Vagina (tissue), 2 donors: ENCODE results near the gene PRKCI.

ENCODE experiments used
- CTCF ChIP-seq, 3 experiments: fragments of 450-650 bp in 2 of 3; fragments of 200-600 bp in 1 of 3; sonication (generic) in 1 of 3; IDR thresholded peaks; one replicate each; pipeline ENCODE4 v1.5.1; 2017 to 2019; ENCODE audit warnings: antibody characterized with exemption in 3 of 3, mild to moderate bottlenecking in 2 of 3, moderate library complexity in 2 of 3
- POLR2A ChIP-seq, 2 donors: fragments of 450-650 bp; IDR thresholded peaks; one replicate each; pipeline ENCODE4 v1.6.1; 2017; ENCODE audit warnings: antibody characterized with exemption in 2 of 2, mild to moderate bottlenecking in 2 of 2, moderate library complexity in 2 of 2
- POLR2AphosphoS5 ChIP-seq, 2 donors: sonication (generic); formaldehyde crosslinking; IDR thresholded peaks; one replicate each; pipeline ENCODE4 v1.9.0; 2017; ENCODE audit warnings: antibody characterized with exemption in 2 of 2, mild to moderate bottlenecking in 2 of 2, low read depth in 1 of 2; ENCODE audit not compliant: insufficient read depth in 1 of 2

GRCh38 chr3:170321321-170322034 lies 99.3 kb downstream of the PRKCI start:
- TF ChIP-seq POLR2AphosphoS5 (IDR thresholded peaks at IDR 0.05; ENCODE audit: insufficient read depth in 1 of 2, low read depth in 1 of 2) (no peak), CTCF (IDR thresholded peaks at IDR 0.05) (no peak), POLR2A (IDR thresholded peaks at IDR 0.05) (no peak)
